ENCODE results near the gene CFAP46.

DNA sequence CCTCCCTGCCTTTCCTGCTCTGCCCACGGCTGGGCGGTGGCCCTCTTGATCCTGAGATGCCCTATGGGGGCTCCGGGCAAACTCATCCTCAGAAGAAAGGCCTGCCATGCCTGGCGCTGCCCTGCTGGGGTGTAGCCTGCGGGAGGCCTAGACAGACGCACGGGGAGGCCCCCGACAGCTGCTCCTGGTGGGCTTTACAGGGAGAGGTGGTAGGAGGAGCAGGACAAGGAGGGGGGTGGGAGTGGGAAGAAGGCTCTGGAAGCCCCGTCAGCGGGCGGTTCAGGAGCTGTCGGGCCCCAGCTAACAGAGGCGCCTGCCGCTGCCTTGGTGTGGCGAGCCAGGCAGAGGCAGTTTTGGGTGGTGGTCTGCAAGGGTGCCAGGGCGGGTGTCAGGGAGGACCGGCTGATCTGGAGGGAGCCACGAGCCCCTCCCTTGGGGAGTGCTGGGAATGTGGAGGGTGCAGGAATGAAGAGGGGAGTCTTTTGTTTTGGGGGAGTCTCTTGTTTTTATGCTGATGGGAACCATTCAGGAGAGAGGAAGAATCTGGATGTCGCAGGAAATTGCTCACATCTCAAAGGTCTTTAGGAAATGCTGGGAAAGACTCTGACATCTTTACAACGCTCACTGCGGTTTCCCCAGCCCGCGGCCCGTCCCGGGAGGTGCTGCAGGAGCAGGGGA is 63.5 kb downstream of the CFAP46 start:
- TF ChIP-seq EZH2 (IDR thresholded peaks at IDR 0.05): no peak
- TF ChIP-seq, protein P1, sequence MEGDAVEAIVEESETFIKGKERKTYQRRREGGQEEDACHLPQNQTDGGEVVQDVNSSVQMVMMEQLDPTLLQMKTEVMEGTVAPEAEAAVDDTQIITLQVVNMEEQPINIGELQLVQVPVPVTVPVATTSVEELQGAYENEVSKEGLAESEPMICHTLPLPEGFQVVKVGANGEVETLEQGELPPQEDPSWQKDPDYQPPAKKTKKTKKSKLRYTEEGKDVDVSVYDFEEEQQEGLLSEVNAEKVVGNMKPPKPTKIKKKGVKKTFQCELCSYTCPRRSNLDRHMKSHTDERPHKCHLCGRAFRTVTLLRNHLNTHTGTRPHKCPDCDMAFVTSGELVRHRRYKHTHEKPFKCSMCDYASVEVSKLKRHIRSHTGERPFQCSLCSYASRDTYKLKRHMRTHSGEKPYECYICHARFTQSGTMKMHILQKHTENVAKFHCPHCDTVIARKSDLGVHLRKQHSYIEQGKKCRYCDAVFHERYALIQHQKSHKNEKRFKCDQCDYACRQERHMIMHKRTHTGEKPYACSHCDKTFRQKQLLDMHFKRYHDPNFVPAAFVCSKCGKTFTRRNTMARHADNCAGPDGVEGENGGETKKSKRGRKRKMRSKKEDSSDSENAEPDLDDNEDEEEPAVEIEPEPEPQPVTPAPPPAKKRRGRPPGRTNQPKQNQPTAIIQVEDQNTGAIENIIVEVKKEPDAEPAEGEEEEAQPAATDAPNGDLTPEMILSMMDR (IDR thresholded peaks at IDR 0.05): no peak
